ENCODE measurements around the gene RNPS1. TPM values are rescaled to one million over a fixed set of nuclear protein-coding genes. Genes with fewer than 3 reads are reported as not detected.

The RNPS1 gene
- total and polyA plus RNA-seq, 9 of the 15 experiments (the other 6 are each of a cell fraction or from before 2014, with no cell fraction given) = 44.9 to 338 (median 202) TPM

- TF ChIP-seq NKRF (IDR thresholded peaks at IDR 0.05; ENCODE audit: borderline replicate concordance) = 0 out of 2 replicates have a peak, but pooled peaks have one; percentile 53
- no peak; the same call in 1 of the 2 replicates for TF ChIP-seq TCF3 (CRISPR knock-in tag; IDR thresholded peaks at IDR 0.05)
- TF ChIP-seq CCNT2 (IDR thresholded peaks at IDR 0.05; ENCODE audit: borderline replicate concordance, extremely low read depth, insufficient read length, low read depth, low read length) = peak; percentile 14
- TF ChIP-seq TGIF2 (CRISPR knock-in tag; IDR thresholded peaks at IDR 0.05) = no peak; the same call in 1 of the 2 replicates
- TF ChIP-seq FOXA3 (CRISPR knock-in tag; conservative IDR thresholded peaks at IDR 0.05 in 1 of 2, IDR thresholded peaks at IDR 0.05 in 1 of 2) = peak in 1 of 2 experiments; percentile 30; a peak in 1 of 4 replicates
- no peak for TF ChIP-seq RUNX1 (IDR thresholded peaks at IDR 0.05; ENCODE audit: low read depth)
- TF ChIP-seq ZNF395 (CRISPR knock-in tag; IDR thresholded peaks at IDR 0.05) = 0 out of 2 replicates have a peak, but pooled peaks have one; percentile 45
- TF ChIP-seq PHB (CRISPR knock-in tag; IDR thresholded peaks at IDR 0.05) = no peak
- TF ChIP-seq, protein P1, sequence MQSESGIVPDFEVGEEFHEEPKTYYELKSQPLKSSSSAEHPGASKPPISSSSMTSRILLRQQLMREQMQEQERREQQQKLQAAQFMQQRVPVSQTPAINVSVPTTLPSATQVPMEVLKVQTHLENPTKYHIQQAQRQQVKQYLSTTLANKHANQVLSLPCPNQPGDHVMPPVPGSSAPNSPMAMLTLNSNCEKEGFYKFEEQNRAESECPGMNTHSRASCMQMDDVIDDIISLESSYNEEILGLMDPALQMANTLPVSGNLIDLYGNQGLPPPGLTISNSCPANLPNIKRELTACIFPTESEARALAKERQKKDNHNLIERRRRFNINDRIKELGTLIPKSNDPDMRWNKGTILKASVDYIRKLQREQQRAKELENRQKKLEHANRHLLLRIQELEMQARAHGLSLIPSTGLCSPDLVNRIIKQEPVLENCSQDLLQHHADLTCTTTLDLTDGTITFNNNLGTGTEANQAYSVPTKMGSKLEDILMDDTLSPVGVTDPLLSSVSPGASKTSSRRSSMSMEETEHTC (IDR thresholded peaks at IDR 0.05) = no peak
- TF ChIP-seq PTRF (tag; IDR thresholded peaks at IDR 0.05) = no peak
- no peak for TF ChIP-seq ETV6 (IDR thresholded peaks at IDR 0.05; ENCODE audit: borderline replicate concordance in 1 of 2, low read depth in 2 of 2, low read length in 1 of 2)
- TF ChIP-seq ETV6 (CRISPR knock-in tag; IDR thresholded peaks at IDR 0.05; ENCODE audit: borderline replicate concordance) = no peak
- no peak; the same call in 1 of the 2 replicates for TF ChIP-seq BHLHE40 (IDR thresholded peaks at IDR 0.05; ENCODE audit: low read length)
- TF ChIP-seq, protein P2, sequence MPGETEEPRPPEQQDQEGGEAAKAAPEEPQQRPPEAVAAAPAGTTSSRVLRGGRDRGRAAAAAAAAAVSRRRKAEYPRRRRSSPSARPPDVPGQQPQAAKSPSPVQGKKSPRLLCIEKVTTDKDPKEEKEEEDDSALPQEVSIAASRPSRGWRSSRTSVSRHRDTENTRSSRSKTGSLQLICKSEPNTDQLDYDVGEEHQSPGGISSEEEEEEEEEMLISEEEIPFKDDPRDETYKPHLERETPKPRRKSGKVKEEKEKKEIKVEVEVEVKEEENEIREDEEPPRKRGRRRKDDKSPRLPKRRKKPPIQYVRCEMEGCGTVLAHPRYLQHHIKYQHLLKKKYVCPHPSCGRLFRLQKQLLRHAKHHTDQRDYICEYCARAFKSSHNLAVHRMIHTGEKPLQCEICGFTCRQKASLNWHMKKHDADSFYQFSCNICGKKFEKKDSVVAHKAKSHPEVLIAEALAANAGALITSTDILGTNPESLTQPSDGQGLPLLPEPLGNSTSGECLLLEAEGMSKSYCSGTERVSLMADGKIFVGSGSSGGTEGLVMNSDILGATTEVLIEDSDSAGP (CRISPR knock-in tag; IDR thresholded peaks at IDR 0.05) = no peak
- TF ChIP-seq TAF1 (IDR thresholded peaks at IDR 0.05; ENCODE audit: control insufficient read depth, extremely low read depth, insufficient read depth, low read length, severe bottlenecking) = peak; percentile 18
- TF ChIP-seq HMGXB4 (CRISPR knock-in tag; IDR thresholded peaks at IDR 0.05) = peak; percentile 4; the same call in 1 of the 2 replicates
- TF ChIP-seq PHTF2 (CRISPR knock-in tag; IDR thresholded peaks at IDR 0.05) = no peak
- TF ChIP-seq PCBP1 (IDR thresholded peaks at IDR 0.05; ENCODE audit: low read depth, low read length, poor library complexity, severe bottlenecking) = no peak
- no peak for TF ChIP-seq TAL1 (IDR thresholded peaks at IDR 0.05)
Measured at GRCh38 chr16:2223942-2224486, 43.9 kb downstream of the RNPS1 start (continued).

All from K562 (cell line).